ENCODE results near the gene FILIP1.

DNA sequence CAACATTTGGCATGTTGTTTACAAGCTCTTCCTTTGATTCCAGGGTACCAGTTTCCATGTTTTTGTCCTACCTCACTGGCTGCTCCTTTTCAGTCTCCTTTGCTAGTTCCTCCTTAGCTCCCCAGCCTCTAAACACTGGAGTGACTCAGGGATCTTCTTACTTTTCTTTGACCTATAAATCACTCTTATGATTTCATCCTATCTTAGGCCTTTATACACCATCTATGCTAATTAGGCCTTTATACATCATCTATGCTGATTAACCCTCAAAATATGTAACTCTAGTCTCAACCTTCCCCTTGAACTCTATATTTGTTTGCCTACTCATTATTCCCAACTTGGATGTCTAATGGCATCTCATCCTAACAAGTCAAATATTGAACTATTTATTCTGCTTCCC, 218.5 kb downstream of the FILIP1 start:
- TF ChIP-seq, protein P1, sequence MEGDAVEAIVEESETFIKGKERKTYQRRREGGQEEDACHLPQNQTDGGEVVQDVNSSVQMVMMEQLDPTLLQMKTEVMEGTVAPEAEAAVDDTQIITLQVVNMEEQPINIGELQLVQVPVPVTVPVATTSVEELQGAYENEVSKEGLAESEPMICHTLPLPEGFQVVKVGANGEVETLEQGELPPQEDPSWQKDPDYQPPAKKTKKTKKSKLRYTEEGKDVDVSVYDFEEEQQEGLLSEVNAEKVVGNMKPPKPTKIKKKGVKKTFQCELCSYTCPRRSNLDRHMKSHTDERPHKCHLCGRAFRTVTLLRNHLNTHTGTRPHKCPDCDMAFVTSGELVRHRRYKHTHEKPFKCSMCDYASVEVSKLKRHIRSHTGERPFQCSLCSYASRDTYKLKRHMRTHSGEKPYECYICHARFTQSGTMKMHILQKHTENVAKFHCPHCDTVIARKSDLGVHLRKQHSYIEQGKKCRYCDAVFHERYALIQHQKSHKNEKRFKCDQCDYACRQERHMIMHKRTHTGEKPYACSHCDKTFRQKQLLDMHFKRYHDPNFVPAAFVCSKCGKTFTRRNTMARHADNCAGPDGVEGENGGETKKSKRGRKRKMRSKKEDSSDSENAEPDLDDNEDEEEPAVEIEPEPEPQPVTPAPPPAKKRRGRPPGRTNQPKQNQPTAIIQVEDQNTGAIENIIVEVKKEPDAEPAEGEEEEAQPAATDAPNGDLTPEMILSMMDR (IDR thresholded peaks at IDR 0.05; ENCODE audit: control extremely low read depth in 1 of 3, insufficient read depth in 1 of 3, low read depth in 1 of 3, low read length in 3 of 3) = no peak
- TF ChIP-seq, protein P2, sequence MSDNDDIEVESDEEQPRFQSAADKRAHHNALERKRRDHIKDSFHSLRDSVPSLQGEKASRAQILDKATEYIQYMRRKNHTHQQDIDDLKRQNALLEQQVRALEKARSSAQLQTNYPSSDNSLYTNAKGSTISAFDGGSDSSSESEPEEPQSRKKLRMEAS (IDR thresholded peaks at IDR 0.05) = no peak
- TF ChIP-seq EZH2 (IDR thresholded peaks at IDR 0.05; ENCODE audit: low read depth, low read length, severe bottlenecking) (no peak), POLR2A (IDR thresholded peaks at IDR 0.05; ENCODE audit: control extremely low read depth in 1 of 2, low read depth in 2 of 2, low read length in 2 of 2) (no peak)

Measured in H1 (cell line).